OCI-LY7 (cell line): Measurements from ENCODE around the gene CTBP1.

Source experiments
- EZH2phosphoT487 ChIP-seq: fragments of 200-600 bp; sonication (generic); IDR thresholded peaks from 2 replicates; pipeline ENCODE4 v1.6.1; 2018; ENCODE audit warnings: low read depth, borderline replicate concordance, mild to moderate bottlenecking, mixed run types, antibody characterized with exemption, low read length, moderate library complexity, mixed read lengths
- TF ChIP-seq, protein P1 (sequence below): fragments of 200-600 bp; sonication (generic); conservative IDR thresholded peaks from 2 replicates; pipeline ENCODE4 v1.5.1; 2014; ENCODE audit warnings: mild to moderate bottlenecking, antibody characterized with exemption, low read length, moderate library complexity, mixed read lengths

DNA sequence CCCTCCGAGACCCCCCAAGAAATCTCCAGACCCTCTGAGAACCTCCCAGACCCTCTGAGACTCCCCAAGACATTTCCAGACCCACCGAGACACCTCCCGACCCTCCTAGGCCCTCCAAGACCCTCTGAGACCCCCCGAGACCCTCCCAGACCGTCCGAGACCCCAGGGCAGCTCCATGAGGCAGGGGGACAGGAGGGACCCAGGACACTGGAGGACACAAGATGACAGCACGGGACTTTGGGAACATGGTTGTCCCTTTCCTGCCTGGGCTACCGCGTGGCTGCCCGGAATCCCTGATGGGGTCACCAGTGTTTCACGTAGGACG, 10.3 kb downstream of the CTBP1 start:
- TF ChIP-seq, protein P1, sequence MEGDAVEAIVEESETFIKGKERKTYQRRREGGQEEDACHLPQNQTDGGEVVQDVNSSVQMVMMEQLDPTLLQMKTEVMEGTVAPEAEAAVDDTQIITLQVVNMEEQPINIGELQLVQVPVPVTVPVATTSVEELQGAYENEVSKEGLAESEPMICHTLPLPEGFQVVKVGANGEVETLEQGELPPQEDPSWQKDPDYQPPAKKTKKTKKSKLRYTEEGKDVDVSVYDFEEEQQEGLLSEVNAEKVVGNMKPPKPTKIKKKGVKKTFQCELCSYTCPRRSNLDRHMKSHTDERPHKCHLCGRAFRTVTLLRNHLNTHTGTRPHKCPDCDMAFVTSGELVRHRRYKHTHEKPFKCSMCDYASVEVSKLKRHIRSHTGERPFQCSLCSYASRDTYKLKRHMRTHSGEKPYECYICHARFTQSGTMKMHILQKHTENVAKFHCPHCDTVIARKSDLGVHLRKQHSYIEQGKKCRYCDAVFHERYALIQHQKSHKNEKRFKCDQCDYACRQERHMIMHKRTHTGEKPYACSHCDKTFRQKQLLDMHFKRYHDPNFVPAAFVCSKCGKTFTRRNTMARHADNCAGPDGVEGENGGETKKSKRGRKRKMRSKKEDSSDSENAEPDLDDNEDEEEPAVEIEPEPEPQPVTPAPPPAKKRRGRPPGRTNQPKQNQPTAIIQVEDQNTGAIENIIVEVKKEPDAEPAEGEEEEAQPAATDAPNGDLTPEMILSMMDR = no peak
- TF ChIP-seq EZH2phosphoT487 = no peak
